SKM-1 treated with dmso at 0.1 percent for 144 hours (cell line): Measurements from ENCODE around the gene MPND.

Source experiments
- DNase-seq: peaks from one replicate; lab custom pipeline; 2025; ENCODE audit not compliant: unreplicated experiment; lab: John Stamatoyannopoulos, UW

The MPND gene

GRCh38 chr19:4376991-4377781 is 33.8 kb downstream of the MPND start:
- DNase-seq: no peak

- no peak for DNase-seq
These were observed 35.5 kb downstream of the MPND start for GRCh38 chr19:4378886-4379285.

GRCh38 chr19:4379383-4380253 is 36.3 kb downstream of the MPND start:
- DNase-seq: no peak

GRCh38 chr19:4380254-4380727 is 36.9 kb downstream of the MPND start:
- DNase-seq: no peak

- no peak for DNase-seq
These were observed 42.1 kb downstream of the MPND start for GRCh38 chr19:4385291-4386040.

GRCh38 chr19:4386041-4386782 is 42.9 kb downstream of the MPND start:
- DNase-seq: no peak

GRCh38 chr19:4388337-4389063 is 45.1 kb downstream of the MPND start:
- DNase-seq: no peak

GRCh38 chr19:4389064-4389375 is 45.7 kb downstream of the MPND start:
- DNase-seq: no peak

- DNase-seq: no peak
These were observed 46.2 kb downstream of the MPND start for GRCh38 chr19:4389511-4390016.

GRCh38 chr19:4390017-4390566 is 46.7 kb downstream of the MPND start:
- no peak for DNase-seq

- DNase-seq: no peak
These were observed 47.4 kb downstream of the MPND start for GRCh38 chr19:4390567-4391305.

- no peak for DNase-seq
These were observed 47.9 kb downstream of the MPND start for GRCh38 chr19:4391306-4391693.

GRCh38 chr19:4391701-4392483 is 48.5 kb downstream of the MPND start:
- no peak for DNase-seq

GRCh38 chr19:4393947-4394590 is 50.7 kb downstream of the MPND start:
- DNase-seq: no peak

- DNase-seq: no peak
These were observed 53.8 kb downstream of the MPND start for GRCh38 chr19:4396949-4397783.

- no peak for DNase-seq
These were observed 56.4 kb downstream of the MPND start for GRCh38 chr19:4399812-4400134.
